Vagina (tissue), 2 donors: ENCODE measurements around the gene TOGARAM1.

Experiments used
- CTCF ChIP-seq, 3 experiments: fragments of 450-650 bp in 2 of 3; fragments of 200-600 bp in 1 of 3; sonication (generic) in 1 of 3; IDR thresholded peaks; one replicate each; pipeline ENCODE4 v1.5.1; 2017 to 2019; ENCODE audit warnings: antibody characterized with exemption in 3 of 3, mild to moderate bottlenecking in 2 of 3, moderate library complexity in 2 of 3
- POLR2A ChIP-seq, 2 donors: fragments of 450-650 bp; IDR thresholded peaks; one replicate each; pipeline ENCODE4 v1.6.1; 2017; ENCODE audit warnings: antibody characterized with exemption in 2 of 2, mild to moderate bottlenecking in 2 of 2, moderate library complexity in 2 of 2

- TF ChIP-seq POLR2A (IDR thresholded peaks at IDR 0.05), result no peak
- TF ChIP-seq CTCF (IDR thresholded peaks at IDR 0.05), result no peak
Observed at GRCh38 chr14:45114327-45114726, 152.3 kb downstream of the TOGARAM1 start.
